HG03066 (cell line): ENCODE measurements around the gene ALPI.

Source experiments
- ATAC-seq: cut with Tn5 transposase; IDR thresholded peaks from one replicate; pipeline ENCODE4 v1.9.1; 2021; ENCODE audit warnings: low read depth; ENCODE audit not compliant: unreplicated experiment

The ALPI gene

GRCh38 chr2:232483311-232483922, 27.5 kb downstream of the ALPI start:
- ATAC-seq: no peak

- ATAC-seq: no peak
Observed at GRCh38 chr2:232483923-232484627, 28.1 kb downstream of the ALPI start.

DNA sequence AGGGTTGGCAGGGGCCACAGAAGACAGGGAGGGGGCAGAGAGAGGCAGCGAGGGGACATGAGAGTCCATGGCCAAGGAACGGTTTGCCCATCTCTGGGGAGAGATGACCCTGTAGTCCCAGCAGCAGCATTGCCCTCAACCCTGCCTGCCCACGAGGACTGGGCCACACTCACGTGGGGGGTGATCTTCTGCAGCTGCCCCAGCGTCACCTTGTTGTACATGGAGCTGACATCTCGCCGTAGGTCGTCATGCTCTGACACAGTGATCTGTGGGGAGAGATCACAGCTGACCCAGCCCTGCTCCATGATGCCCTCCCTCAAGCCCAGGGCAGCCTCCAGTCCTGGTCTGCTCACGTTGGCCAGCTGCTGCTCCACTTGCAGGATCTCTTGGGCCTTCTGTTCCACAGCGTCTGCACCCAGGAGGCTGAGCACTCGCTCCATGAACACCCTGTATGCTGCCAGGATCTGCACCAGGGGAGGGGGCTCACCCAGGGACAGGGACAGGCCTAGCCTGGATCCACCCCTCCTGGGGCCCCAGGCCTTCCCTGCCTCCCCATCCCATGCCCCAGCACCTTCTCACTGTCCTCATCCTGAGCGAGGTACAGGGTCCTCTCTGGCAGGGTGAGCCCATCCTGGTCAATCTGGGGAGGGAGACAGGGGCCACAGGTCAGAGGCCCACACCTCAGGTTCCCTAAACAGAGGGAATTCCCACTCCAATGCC, 28.8 kb downstream of the ALPI start:
- ATAC-seq: no peak

- no peak for ATAC-seq
Observed at GRCh38 chr2:232485348-232485756, 29.4 kb downstream of the ALPI start.

DNA sequence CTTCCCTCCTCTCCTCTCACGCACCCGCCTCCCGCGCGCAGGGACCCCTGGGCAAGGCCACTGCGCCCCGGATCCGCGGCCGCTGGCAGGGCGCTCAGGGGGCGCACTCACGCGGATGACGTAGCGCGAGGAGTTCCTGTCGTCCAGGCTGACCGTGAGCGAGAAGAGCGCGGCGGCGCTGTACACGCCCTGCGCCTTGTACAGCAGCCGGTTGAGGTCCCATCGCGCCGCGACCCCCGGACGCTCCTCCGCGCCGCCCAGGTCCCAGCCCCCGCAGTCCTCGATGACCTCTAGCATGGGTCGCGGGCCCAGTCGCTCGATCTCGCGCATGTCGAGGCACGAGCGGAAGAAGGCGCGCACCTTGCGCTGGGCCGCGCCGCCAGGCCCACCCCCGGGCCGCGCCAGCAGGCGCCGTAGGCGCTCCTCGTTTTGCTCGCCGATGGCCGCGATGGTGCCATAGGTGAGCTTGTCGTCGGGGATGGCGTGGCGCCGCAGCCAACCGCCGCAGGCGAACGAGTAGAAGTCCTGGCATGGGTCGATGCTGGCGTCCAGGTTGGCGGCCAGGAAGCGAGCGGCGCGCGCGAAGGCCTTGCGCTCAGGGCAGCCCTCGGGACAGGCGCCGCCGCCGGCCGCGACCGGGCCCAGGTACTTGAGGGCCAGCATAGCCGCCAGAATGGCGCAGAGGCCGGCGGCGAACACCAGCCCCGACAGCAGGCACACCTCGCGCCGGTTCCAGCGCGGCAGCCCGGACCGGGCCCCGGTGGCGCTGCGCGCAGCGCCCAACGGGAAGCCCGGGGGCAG, 30.0 kb downstream of the ALPI start:
- no peak for ATAC-seq

DNA sequence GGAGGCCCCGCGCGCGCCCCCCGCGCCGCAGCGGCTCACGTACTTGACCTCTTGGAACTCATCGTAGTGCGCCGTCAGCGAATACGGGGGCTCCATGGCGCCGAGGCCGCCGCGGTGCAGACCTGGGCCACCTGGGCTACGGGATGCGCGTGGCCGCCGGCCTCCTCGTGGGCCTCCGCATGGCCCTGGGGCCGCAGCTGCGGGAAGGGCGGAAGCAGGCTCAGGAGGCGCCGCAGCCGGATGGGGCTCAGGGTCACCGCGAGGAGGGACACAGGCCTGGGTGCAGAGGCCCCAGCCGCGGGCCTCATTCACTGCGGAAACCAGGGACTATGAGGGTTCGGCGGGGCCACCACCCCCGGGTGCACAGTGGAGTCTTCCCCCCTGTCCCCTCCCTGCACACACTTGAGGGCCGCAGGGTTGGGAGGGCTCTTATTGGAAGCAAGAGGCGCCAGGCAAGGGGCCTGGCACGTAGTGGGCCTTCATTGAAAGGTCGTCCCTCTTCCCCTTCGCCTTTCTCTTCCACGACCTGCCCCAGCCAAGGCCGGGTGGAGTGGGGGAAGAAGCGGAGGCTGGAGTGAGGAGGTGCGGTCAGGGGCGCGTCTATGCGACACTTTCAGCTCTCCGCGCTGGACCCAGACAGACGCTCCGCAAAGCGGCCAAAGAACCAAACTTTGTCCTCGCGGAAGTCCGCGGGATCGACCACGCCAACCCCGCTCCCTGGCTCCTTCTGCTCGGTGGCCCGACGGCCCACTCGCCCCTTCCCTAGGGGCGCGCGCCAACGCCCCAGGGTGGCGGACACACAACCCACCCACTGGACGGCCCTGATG, 30.8 kb downstream of the ALPI start:
- ATAC-seq: no peak

- no peak for ATAC-seq
Observed at GRCh38 chr2:232487385-232488096, 31.6 kb downstream of the ALPI start, which contains the start of gene ECEL1. Gene ECEL1, minus strand, starts transcription at chr2:232487834. Its CDS starts 1,181 bp downstream, at chr2:232486653.

GRCh38 chr2:232488097-232488711, 32.3 kb downstream of the ALPI start:
- no peak for ATAC-seq

DNA sequence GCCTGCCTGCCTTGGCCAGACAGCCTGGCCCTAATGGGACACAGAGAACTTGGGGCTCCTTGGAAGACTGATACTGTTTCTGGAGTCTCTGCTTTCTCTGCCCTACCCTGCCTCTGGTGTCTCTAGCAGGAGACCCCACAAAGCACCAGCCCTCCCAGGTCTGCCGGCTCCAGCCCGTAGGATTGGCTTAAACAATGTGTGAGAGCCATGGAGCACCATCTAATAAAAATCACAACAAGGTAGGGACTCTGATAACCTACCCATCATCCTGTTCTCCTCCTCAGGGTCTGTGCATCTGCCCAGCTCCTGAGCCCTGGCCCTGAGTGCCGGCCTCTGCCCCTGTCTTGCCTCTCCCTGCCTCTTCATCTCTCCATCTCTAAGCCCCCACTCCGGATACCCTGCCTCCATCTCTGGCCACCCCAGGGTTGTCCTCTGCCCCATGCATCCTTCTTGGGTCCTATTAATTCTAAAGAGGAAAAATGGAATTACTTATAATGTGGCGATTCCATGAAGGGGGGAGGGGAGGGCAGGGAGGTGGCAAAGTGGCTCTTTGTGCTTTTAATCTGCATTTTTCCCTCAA, 32.9 kb downstream of the ALPI start:
- no peak for ATAC-seq

- ATAC-seq: no peak
Observed at GRCh38 chr2:232489516-232490220, 33.7 kb downstream of the ALPI start.

DNA sequence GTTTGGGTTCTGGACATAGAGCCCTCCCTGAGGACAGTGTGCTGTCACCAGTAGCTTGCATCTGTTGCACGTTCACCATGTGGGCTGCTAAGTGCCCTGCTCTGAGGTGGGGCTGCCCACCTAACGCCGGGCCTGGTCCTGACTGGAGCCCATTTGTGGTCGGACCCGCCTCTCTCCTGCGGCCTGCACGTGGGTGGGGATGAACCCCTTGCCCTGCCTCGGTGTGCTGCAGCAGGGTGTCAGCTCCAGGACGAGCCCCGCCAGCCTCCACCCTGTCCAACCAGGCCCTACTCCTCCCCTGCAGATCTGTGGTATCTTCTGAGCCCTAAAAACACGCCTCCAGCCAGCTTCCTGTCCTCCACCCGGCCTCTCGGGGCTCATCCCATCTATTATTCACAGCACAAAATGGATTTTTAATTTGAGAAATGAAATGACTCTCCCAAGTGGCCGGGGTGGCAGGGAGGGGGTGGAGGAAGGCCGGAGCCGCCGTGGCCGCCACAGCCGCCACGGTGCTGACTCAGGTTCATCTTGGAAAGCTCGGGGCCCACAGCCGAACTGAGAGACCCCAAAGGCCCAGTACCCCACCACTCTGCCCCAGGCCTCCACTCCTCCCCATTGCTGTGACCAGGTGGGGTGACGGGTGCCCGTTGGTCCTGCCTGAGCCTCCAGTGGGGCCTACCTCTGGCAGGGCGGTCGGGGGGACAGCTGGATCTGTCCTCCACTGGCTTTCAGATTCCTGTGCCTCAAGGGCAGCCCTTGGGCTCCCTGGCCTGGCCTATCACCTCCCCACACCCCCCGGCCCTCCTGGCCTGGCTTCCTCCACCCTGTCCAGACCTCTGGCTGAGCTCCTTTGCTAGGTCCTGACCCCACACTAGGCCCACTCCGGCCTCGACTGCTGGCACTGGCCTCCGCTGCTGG, 34.5 kb downstream of the ALPI start:
- ATAC-seq: no peak

DNA sequence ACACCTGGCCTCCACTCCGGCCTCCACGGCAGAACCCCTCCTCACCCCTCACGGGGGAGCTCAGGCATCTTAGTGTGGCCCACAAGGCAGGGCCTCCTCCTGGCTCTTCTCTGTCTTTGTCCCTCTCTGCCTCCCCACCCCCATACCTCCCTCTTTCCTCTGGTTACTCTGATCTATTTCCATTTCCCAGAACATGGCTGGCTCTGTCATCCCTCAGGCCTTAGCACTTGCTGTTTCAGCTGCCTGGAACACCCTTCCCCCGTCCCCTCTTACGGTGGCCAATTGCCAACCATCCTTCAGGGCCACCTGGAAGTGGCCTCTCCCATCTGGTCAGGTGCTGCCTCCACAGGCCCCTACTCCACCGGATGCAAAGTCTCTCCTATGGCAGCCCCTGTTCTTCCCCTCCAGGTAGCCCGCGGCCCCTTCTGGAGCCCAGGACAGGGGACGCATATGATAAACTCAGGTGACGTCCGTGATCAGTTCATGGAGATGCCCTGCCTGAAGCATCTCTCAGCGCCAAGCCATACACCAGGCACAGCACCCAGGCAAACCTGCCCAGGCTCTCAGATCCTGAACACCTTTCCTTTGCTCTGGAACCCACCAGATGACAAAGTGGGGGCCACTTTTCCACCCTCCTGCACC, 35.3 kb downstream of the ALPI start:
- ATAC-seq: no peak

GRCh38 chr2:232492236-232492848, 36.4 kb downstream of the ALPI start:
- no peak for ATAC-seq

GRCh38 chr2:232492963-232493700, 37.2 kb downstream of the ALPI start:
- ATAC-seq: no peak

DNA sequence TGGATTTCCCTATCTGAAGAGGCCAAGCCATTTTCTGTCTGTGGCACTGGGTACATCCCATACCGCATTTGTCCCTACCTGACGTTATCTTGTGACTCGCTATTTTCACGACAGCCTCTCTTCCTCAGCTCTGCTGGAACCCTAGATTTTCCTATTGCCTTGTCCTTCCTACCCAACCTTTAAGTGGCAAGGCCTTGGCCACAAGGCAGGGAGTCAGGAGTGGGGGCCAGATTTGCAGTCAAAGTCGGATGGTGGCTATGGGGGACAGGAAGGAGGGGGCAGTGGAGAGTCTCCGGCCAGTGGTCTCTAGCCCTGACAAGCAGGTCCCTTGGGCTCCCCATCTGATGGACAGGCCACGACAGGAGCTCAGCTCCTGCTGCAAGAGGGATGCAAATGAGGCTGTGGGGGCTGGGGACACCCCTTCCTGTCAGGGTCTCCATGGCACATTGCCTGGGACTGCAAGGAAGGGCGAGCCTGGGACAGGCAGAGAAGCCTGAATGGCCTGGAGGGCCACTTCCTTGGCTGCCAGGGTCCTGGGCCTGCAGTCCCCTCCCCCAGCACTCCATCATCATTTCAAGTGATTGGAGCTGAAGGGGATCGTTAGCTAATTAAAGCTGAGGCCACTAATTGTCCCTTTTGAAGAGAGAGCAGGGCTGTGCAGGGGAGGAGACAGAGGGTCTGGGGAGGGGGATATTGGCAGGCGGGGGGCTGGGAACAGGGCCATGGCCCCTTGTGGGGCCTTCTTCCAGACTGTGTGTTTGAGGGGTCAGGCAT, 37.9 kb downstream of the ALPI start:
- no peak for ATAC-seq
